HEK293T (cell line): Measurements from ENCODE around the gene FMN2.

Experiments
- CTCF ChIA-PET: fragments of 350-600 bp; formaldehyde crosslinking; extraction: SDS; loops from one replicate; lab custom pipeline; 2021; ENCODE audit warnings: antibody characterized with exemption, inconsistent platforms; lab: Yijun Ruan, JAX
- POLR2A ChIA-PET: fragments of 350-600 bp; formaldehyde crosslinking; extraction: SDS; loops from one replicate; lab custom pipeline; 2020; ENCODE audit warnings: antibody characterized with exemption, inconsistent platforms; lab: Yijun Ruan, JAX
- DNase-seq: peaks from one replicate; pipeline ENCODE4 v3.0.0; 2012; ENCODE audit warnings: mixed read lengths; ENCODE audit errors: extremely low spot score
- ARNT ChIP-seq: fragments of 450-650 bp; IDR thresholded peaks from 2 replicates; pipeline ENCODE4 v1.6.1; 2017; ENCODE audit warnings: mild to moderate bottlenecking
- BHLHE40 ChIP-seq: fragments of 450-650 bp; IDR thresholded peaks from 2 replicates; pipeline ENCODE4 v1.6.1; 2016; ENCODE audit warnings: mild to moderate bottlenecking, moderate library complexity, borderline replicate concordance
- CTBP1 ChIP-seq: fragments of 450-650 bp; IDR thresholded peaks from 2 replicates; pipeline ENCODE4 v1.6.1; 2016; ENCODE audit warnings: borderline replicate concordance
- ELF4 ChIP-seq: fragments of 450-650 bp; IDR thresholded peaks from 2 replicates; pipeline ENCODE4 v1.6.1; 2017; ENCODE audit warnings: antibody characterized with exemption
- FOXA1 ChIP-seq: fragments of 450-650 bp; IDR thresholded peaks from 2 replicates; pipeline ENCODE4 v1.6.1; 2016; ENCODE audit warnings: mild to moderate bottlenecking
- FOXK2 ChIP-seq: fragments of 450-650 bp; IDR thresholded peaks from 2 replicates; pipeline ENCODE4 v1.6.1; 2016; ENCODE audit warnings: mild to moderate bottlenecking
- FOXM1 ChIP-seq: fragments of 450-650 bp; IDR thresholded peaks from 2 replicates; pipeline ENCODE4 v1.6.1; 2017; ENCODE audit warnings: mild to moderate bottlenecking, borderline replicate concordance
- HDGF ChIP-seq: fragments of 450-650 bp; IDR thresholded peaks from 2 replicates; pipeline ENCODE4 v1.6.1; 2017; ENCODE audit warnings: antibody characterized with exemption, borderline replicate concordance
- L3MBTL2 ChIP-seq: fragments of 450-650 bp; conservative IDR thresholded peaks from 2 replicates; pipeline ENCODE4 v1.6.1; 2016; ENCODE audit warnings: mild to moderate bottlenecking
- LEF1 ChIP-seq: fragments of 450-650 bp; IDR thresholded peaks from 2 replicates; pipeline ENCODE4 v1.6.1; 2017; ENCODE audit warnings: mild to moderate bottlenecking, borderline replicate concordance
- NFRKB ChIP-seq: fragments of 450-650 bp; IDR thresholded peaks from 2 replicates; pipeline ENCODE4 v1.6.1; 2016; ENCODE audit warnings: mild to moderate bottlenecking, moderate library complexity
- SP1 ChIP-seq: fragments of 450-650 bp; IDR thresholded peaks from 2 replicates; pipeline ENCODE4 v1.6.1; 2017
- SUZ12 ChIP-seq: fragments of 450-650 bp; IDR thresholded peaks from 2 replicates; pipeline ENCODE4 v1.6.1; 2016; ENCODE audit warnings: mild to moderate bottlenecking
- TARDBP ChIP-seq: fragments of 450-650 bp; IDR thresholded peaks from 2 replicates; pipeline ENCODE4 v1.6.1; 2016
- ZNF384 ChIP-seq: fragments of 450-650 bp; IDR thresholded peaks from 2 replicates; pipeline ENCODE4 v1.6.1; 2016
- TF ChIP-seq, protein P1 (sequence below): fragments of 450-650 bp; IDR thresholded peaks from 2 replicates; pipeline ENCODE4 v1.6.1; 2016

The FMN2 gene

DNA sequence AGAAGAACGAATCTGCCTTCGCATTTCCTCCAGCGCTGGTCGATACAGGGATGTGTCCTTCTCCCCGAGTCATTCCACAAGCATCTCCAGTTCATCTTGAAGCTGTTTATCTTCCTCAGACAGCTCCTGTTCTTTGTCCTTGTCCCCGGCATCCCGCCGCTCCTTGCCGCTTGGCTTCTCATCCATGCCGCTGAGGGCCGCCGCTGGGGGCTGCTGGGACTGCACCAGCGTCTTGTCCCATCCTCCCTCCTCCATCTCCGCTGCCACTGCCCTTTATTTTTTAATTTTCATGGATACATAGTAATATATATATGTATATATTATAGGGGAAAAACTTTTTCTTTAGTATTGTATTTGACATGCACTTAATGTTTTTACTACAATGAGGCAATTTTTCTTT is 53.4 kb downstream of the FMN2 start:
- ChIA-PET CTCF (interaction anchor here (0.6 kb wide), 1 partner anchor 61 kb away, joined by 3 read pairs; no protein-coding TSS in a partner anchor), POLR2A (no interaction called here)
- TF ChIP-seq ZNF384 (no peak), FOXK2 (no peak), HDGF (no peak), ARNT (no peak), LEF1 (no peak), TARDBP (no peak), SUZ12 (no peak), L3MBTL2 (no peak), FOXM1 (no peak)
- no peak for DNase-seq

DNA sequence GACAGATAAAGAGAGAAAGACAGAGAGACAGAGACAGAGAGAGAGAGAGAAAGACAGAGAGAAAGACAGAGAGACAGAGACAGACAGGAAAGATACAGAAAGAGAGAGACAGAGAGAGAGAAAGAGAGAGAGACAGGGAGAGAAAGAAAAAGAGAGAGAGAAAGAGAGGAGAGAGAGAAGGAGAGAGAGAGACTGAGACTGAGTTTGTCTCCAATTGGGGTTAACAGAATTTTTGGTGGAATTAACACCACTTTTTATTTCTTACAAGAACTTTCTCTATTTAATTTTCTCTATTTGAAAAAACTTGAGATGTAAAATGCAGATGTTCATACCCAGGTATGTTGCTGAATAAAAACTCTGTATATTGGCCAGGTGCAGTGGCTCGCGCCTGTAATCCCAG is 56.6 kb downstream of the FMN2 start:
- ChIA-PET CTCF (interaction anchor here (0.5 kb wide), 1 partner anchor 10 kb away, joined by 3 read pairs; no protein-coding TSS in a partner anchor), POLR2A (no interaction called here)
- DNase-seq = no peak
- TF ChIP-seq FOXK2 (no peak), LEF1 (no peak), ELF4 (no peak), FOXA1 (no peak), SUZ12 (no peak), L3MBTL2 (no peak), ARNT (no peak), HDGF (no peak), TARDBP (no peak), ZNF384 (no peak), SP1 (no peak), CTBP1 (no peak), FOXM1 (no peak), NFRKB (no peak), BHLHE40 (no peak)
- TF ChIP-seq, protein P1, sequence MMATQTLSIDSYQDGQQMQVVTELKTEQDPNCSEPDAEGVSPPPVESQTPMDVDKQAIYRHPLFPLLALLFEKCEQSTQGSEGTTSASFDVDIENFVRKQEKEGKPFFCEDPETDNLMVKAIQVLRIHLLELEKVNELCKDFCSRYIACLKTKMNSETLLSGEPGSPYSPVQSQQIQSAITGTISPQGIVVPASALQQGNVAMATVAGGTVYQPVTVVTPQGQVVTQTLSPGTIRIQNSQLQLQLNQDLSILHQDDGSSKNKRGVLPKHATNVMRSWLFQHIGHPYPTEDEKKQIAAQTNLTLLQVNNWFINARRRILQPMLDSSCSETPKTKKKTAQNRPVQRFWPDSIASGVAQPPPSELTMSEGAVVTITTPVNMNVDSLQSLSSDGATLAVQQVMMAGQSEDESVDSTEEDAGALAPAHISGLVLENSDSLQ = no peak

DNA sequence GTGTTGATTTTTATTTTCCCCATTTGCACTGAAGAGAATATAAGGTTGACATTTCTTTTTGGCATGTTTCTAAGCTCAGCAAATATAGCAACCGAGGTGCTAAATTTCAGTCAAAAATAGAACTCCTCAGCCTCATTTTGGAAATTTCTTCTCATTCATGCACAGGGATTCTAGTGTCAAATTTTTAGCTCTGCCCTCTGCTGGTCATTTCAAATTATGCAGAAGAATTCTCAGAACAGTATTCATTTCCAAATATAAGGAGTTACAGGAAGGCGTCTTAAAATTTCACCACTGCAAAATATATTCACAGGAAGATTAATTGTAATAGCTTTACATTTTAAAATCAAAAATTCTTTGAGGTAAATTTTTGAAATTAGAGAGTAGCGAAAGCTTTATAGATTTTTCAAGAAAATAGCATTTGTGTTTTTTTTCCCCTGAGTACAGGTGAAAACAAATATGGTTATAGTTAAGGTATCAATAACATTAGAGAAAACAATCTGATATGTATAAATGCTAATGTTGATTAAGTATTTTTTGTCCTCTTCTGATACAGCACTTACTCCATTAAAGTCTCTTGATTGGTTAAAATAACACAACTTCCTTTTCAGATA is 57.9 kb downstream of the FMN2 start:
- ChIA-PET POLR2A (interaction anchor here (0.7 kb wide), 1 partner anchor 57 kb away, joined by 3 read pairs; the partner anchor contains the start of gene FMN2), CTCF (interaction anchor here (0.6 to 2.3 kb wide), 20 partner anchors 9 to 634 kb away, joined by 3 to 16 read pairs (median 4); partner anchors contain the start of gene FMN2)
- peak; percentile 31 for DNase-seq
- TF ChIP-seq CTBP1 = no peak
- TF ChIP-seq FOXK2 = no peak
- TF ChIP-seq FOXA1 = no peak
- no peak for TF ChIP-seq LEF1
- TF ChIP-seq, protein P1 = no peak
- TF ChIP-seq BHLHE40 = no peak
- TF ChIP-seq ELF4 = no peak
- no peak for TF ChIP-seq FOXM1
- no peak for TF ChIP-seq TARDBP
- TF ChIP-seq NFRKB = no peak
- no peak for TF ChIP-seq SUZ12
- no peak for TF ChIP-seq L3MBTL2

DNA sequence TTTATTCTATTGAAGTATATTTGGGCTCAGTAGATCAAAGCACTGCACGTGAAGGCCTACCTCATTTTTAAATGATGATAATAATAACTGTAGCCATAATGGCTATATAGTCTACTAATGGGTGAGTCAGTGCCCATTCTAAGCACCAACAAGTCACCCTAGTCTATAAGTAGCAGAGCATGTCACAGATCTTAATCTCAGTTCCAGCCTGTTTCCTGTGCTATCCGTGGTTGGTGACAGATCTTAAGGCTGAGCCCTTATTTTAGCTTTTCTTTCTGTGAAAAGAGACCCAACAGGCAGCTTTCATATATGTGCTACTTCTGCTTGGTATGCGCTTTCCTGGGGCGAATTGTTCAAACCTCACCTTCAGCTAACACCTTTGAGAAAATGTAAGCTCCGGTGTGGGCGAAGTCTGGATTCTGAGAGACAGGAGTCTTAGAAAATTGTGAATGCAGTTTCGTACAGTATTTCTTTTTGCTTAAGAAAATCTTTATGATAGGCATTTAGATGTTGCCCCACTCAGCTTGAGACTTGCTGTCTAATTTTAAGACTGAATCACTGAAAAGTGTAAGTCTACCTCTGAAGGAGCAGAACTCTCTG is 59.6 kb downstream of the FMN2 start:
- DNase-seq = no peak
- ChIA-PET POLR2A (no interaction called here), CTCF (interaction anchor here (1.0 to 2.3 kb wide), 3 partner anchors 21 to 124 kb away, joined by 5 to 13 read pairs (median 10); partner anchors contain the start of gene FMN2)
- no peak for TF ChIP-seq LEF1
- TF ChIP-seq TARDBP = no peak
- no peak for TF ChIP-seq ELF4
- TF ChIP-seq CTBP1 = no peak
- TF ChIP-seq NFRKB = no peak
- TF ChIP-seq SP1 = no peak
- no peak for TF ChIP-seq ZNF384
- no peak for TF ChIP-seq FOXA1
- TF ChIP-seq BHLHE40 = no peak
- TF ChIP-seq SUZ12 = no peak
- TF ChIP-seq ARNT = no peak
- TF ChIP-seq FOXK2 = no peak
- TF ChIP-seq, protein P1 = no peak
- TF ChIP-seq L3MBTL2 = no peak
- TF ChIP-seq FOXM1 = no peak

DNA sequence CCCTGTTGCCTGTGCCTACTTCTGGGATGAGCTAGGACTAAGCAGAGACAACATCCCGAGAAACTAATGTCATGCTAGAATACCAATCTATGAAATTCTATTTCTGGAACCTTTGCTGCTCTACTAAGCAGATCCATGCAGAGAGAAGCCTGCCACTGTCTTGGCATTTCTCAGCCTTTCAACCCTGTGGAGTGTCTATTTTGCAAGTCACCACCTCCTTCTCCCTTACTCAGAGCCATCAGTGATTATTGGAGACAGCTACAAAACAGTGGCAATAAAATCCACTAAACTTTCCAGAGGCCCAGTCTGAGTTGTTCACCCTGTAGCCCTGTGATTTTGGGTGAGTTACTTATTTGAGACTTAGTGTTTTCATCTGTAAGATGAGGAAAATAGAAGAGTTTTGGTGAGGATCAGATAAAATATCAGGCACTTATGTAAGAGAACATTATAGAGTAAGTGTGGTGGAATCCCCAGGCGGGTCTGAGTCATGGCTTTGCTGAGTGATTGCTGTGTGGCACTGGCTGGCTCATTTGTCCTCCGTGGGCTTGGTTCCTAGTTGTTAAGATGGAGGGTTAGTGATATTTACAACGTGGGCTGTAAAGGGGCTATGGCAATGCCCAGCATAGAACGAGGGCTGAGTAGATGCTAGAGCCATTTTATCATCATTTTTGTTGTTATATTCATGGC is 61.1 kb downstream of the FMN2 start:
- no peak for DNase-seq
- POLR2A ChIA-PET = interaction anchor here (0.6 to 1.0 kb wide), 2 partner anchors 8 to 996 kb away, joined by 3 read pairs; no protein-coding TSS in a partner anchor
- TF ChIP-seq BHLHE40 = no peak
- TF ChIP-seq HDGF = no peak
- TF ChIP-seq CTBP1 = no peak
- TF ChIP-seq, protein P1 = no peak
- no peak for TF ChIP-seq SP1
- TF ChIP-seq ELF4 = no peak
- no peak for TF ChIP-seq FOXA1
- TF ChIP-seq ZNF384 = no peak
- no peak for TF ChIP-seq SUZ12
- TF ChIP-seq TARDBP = no peak
- TF ChIP-seq FOXK2 = no peak
- TF ChIP-seq L3MBTL2 = no peak
- no peak for TF ChIP-seq FOXM1
- TF ChIP-seq LEF1 = no peak
- no peak for TF ChIP-seq NFRKB
- no peak for TF ChIP-seq ARNT
- CTCF ChIA-PET = interaction anchor here (1.1 kb wide), 1 partner anchor 125 kb away, joined by 4 read pairs; no protein-coding TSS in a partner anchor
